HCT116 (cell line): ENCODE data around the gene TMEM86B. TPM values are rescaled to one million over a fixed set of nuclear protein-coding genes. Genes with fewer than 3 reads are reported as not detected.

Experiments used
- ATAC-seq: fragments of 200-7000 bp; cut with Tn5 transposase; 2 replicates; pipeline ENCODE4 v1.9.1; 2020; ENCODE audit warnings: mild to moderate bottlenecking, moderate library complexity
- BruUV-seq: library from RNA; stranded (reverse); fragments of 400-500 nt; replicated peaks from 2 replicates; lab custom pipeline; 2021; lab: Mats Ljungman, UMichigan
- CTCF ChIA-PET: fragments of 300-600 bp; sonication (Branson Sonifier 250); formaldehyde crosslinking; loops from one replicate; lab custom pipeline; 2021; ENCODE audit warnings: antibody characterized with exemption; lab: Charles Lee
- POLR2A ChIA-PET: fragments of 300-600, 350-600 bp; sonication (Branson Sonifier 250); formaldehyde crosslinking; loops from one replicate; lab custom pipeline; 2021; ENCODE audit warnings: antibody characterized with exemption; lab: Charles Lee
- RAD21 ChIA-PET, 2 experiments: fragments of 300-600 bp; sonication (Branson Sonifier 250); formaldehyde crosslinking; loops; one replicate each; lab custom pipeline; 2023; ENCODE audit warnings: low total read pairs in 2 of 2; ENCODE audit not compliant: uncharacterized antibody in 2 of 2, unreplicated experiment in 2 of 2, low non-redundant PET in 1 of 2; lab: Charles Lee
- DNase-seq: peaks from one replicate; pipeline ENCODE4 v3.0.0-alpha.2; 2010; ENCODE audit warnings: low read depth, low spot score
- H2AFZ ChIP-seq: fragments of 200-600 bp; shearing (Covaris generic), sonication (generic); 2 replicates; pipeline ENCODE4 v1.6.1; 2017; ENCODE audit warnings: low read depth, mixed run types, mixed read lengths, antibody characterized with exemption, low read length; ENCODE audit not compliant: poor library complexity, severe bottlenecking
- H3K27ac ChIP-seq: 2 replicates; pipeline ENCODE4 v1.5.1; 2012; ENCODE audit warnings: low read depth, low read length
- H3K27me3 ChIP-seq: fragments of 200-600 bp; sonication (generic); 2 replicates; pipeline ENCODE4 v1.6.1; 2016; ENCODE audit warnings: mixed run types, low read length, mixed read lengths; ENCODE audit not compliant: insufficient read depth
- H3K36me3 ChIP-seq, 2 experiments: fragments of 200-500 bp in 1 of 2; fragments of 200-600 bp in 1 of 2; sonication (Bioruptor generic) in 1 of 2; sonication (generic) in 1 of 2; 2 replicates each; pipeline versions ENCODE4 v1.5.1 to v1.6.1; 2014 to 2016; ENCODE audit warnings: low read length in 2 of 2, inconsistent platforms in 1 of 2, mixed read lengths in 1 of 2, mixed run types in 1 of 2; ENCODE audit not compliant: insufficient read depth in 2 of 2, control insufficient read depth in 1 of 2
- H3K4me1 ChIP-seq, 2 experiments: fragments of 200-600 bp in 1 of 2; sonication (generic) in 1 of 2; 2 replicates each; pipeline versions ENCODE4 v1.5.1 to v1.6.1; 2012 to 2017; ENCODE audit warnings: low read length in 2 of 2, inconsistent platforms in 1 of 2, mild to moderate bottlenecking in 1 of 2, mixed read lengths in 1 of 2, mixed run types in 1 of 2, moderate library complexity in 1 of 2; ENCODE audit not compliant: insufficient read depth in 2 of 2, control insufficient read depth in 1 of 2
- H3K4me2 ChIP-seq: fragments of 200-600 bp; sonication (generic); 2 replicates; pipeline ENCODE4 v1.6.1; 2017; ENCODE audit warnings: mixed run types, low read length, mixed read lengths
- H3K4me3 ChIP-seq, 2 experiments: fragments of 200-600 bp in 1 of 2; sonication (generic) in 1 of 2; replicated peaks in 1 of 2; 2 replicates each; pipeline ENCODE4 v1.5.1; 2011 to 2016; ENCODE audit warnings: low read length in 2 of 2, control low read depth in 1 of 2, low read depth in 1 of 2, mild to moderate bottlenecking in 1 of 2, mixed read lengths in 1 of 2, mixed run types in 1 of 2
- H3K79me2 ChIP-seq: fragments of 200-600 bp; sonication (generic); 2 replicates; pipeline ENCODE4 v1.6.1; 2017; ENCODE audit warnings: mild to moderate bottlenecking, mixed run types, low read length, moderate library complexity, mixed read lengths; ENCODE audit not compliant: insufficient read depth
- H3K9ac ChIP-seq: fragments of 200-600 bp; sonication (generic); 2 replicates; pipeline ENCODE4 v1.6.1; 2016; ENCODE audit warnings: low read length, mixed read lengths
- H3K9me2 ChIP-seq: fragments of 200-600 bp; sonication (generic), shearing (Covaris generic); 2 replicates; pipeline ENCODE4 v1.6.1; 2017; ENCODE audit warnings: mixed run types, mild to moderate bottlenecking, moderate library complexity; ENCODE audit not compliant: insufficient read depth
- H3K9me3 ChIP-seq, 2 experiments: fragments of 200-500 bp in 1 of 2; fragments of 200-600 bp in 1 of 2; sonication (Bioruptor generic) in 1 of 2; sonication (generic) in 1 of 2; 2 replicates each; pipeline ENCODE4 v1.6.1; 2014 to 2017; ENCODE audit warnings: low read length in 2 of 2, mixed read lengths in 2 of 2, inconsistent platforms in 1 of 2, low read depth in 1 of 2, mild to moderate bottlenecking in 1 of 2, mixed run types in 1 of 2, moderate library complexity in 1 of 2; ENCODE audit not compliant: control insufficient read depth in 1 of 2, insufficient read depth in 1 of 2
- H4K20me1 ChIP-seq: fragments of 200-600 bp; sonication (generic), shearing (Covaris generic); 2 replicates; pipeline ENCODE4 v1.6.1; 2017; ENCODE audit warnings: mixed run types, mild to moderate bottlenecking, moderate library complexity; ENCODE audit not compliant: insufficient read depth
- ATF3 ChIP-seq: IDR thresholded peaks from 2 replicates; pipeline ENCODE4 v1.6.1; 2012
- CEBPB ChIP-seq: IDR thresholded peaks from 2 replicates; pipeline ENCODE4 v1.6.1; 2012; ENCODE audit warnings: low read depth
- CTCF ChIP-seq, 3 experiments: fragments of 200-600 bp in 1 of 3; sonication (generic) in 1 of 3; IDR thresholded peaks in 2 of 3; conservative IDR thresholded peaks in 1 of 3; 2 replicates each; pipeline ENCODE4 v1.5.1; 2012 to 2017; ENCODE audit warnings: low read depth in 2 of 3, low read length in 2 of 3, antibody characterized with exemption in 1 of 3, borderline replicate concordance in 1 of 3, control low read depth in 1 of 3, mild to moderate bottlenecking in 1 of 3, mixed read lengths in 1 of 3, mixed run types in 1 of 3, moderate library complexity in 1 of 3; ENCODE audit not compliant: insufficient read depth in 1 of 3
- EGR1 ChIP-seq: IDR thresholded peaks from 2 replicates; pipeline ENCODE4 v1.6.1; 2012; ENCODE audit warnings: low read depth
- ELF1 ChIP-seq: IDR thresholded peaks from 2 replicates; pipeline ENCODE4 v1.6.1; 2012; ENCODE audit warnings: low read depth, borderline replicate concordance
- EZH2 ChIP-seq: fragments of 200-600 bp; sonication (generic); IDR thresholded peaks from 2 replicates; pipeline ENCODE4 v1.6.1; 2017; ENCODE audit warnings: antibody characterized with exemption, mixed run types
- FOSL1 ChIP-seq: IDR thresholded peaks from 2 replicates; pipeline ENCODE4 v1.6.1; 2012; ENCODE audit warnings: low read depth
- JUND ChIP-seq: IDR thresholded peaks from 2 replicates; pipeline ENCODE4 v1.6.1; 2012
- MAX ChIP-seq: IDR thresholded peaks from 2 replicates; pipeline ENCODE4 v1.6.1; 2012
- POLR2A ChIP-seq: IDR thresholded peaks from 2 replicates; pipeline ENCODE4 v1.7.0; 2011; ENCODE audit warnings: borderline replicate concordance; ENCODE audit not compliant: insufficient read depth, insufficient read length; ENCODE audit errors: extremely low read depth
- RAD21 ChIP-seq: IDR thresholded peaks from 2 replicates; pipeline ENCODE4 v1.6.1; 2012; ENCODE audit warnings: low read depth, mild to moderate bottlenecking
- REST ChIP-seq: IDR thresholded peaks from 2 replicates; pipeline ENCODE4 v1.6.1; 2012; ENCODE audit warnings: low read depth
- SP1 ChIP-seq: IDR thresholded peaks from 2 replicates; pipeline ENCODE4 v1.6.1; 2012; ENCODE audit warnings: low read depth
- TCF7L2 ChIP-seq: IDR thresholded peaks from 2 replicates; pipeline ENCODE4 v1.7.0; 2011; ENCODE audit warnings: borderline replicate concordance, inconsistent platforms; ENCODE audit not compliant: insufficient read depth, insufficient read length; ENCODE audit errors: extremely low read depth
- ZBTB33 ChIP-seq: IDR thresholded peaks from 2 replicates; pipeline ENCODE4 v1.6.1; 2011; ENCODE audit warnings: mild to moderate bottlenecking, low read length, moderate library complexity; ENCODE audit not compliant: insufficient replicate concordance; ENCODE audit errors: extremely low read depth
- ZNF274 ChIP-seq: fragments of 200-500 bp; sonication (Bioruptor generic); IDR thresholded peaks from 2 replicates; pipeline ENCODE4 v1.6.1; 2014; ENCODE audit warnings: mild to moderate bottlenecking, low read depth, low read length, inconsistent platforms
- intact Hi-C: fragments of 100-400 bp; cut with micrococcal nuclease; formaldehyde crosslinking; loops from 2 replicates; pipeline ENCODE4 v1.10.0; 2022
- total RNA-seq: library from RNA; stranded (reverse); gene quantifications from one replicate; pipeline ENCODE4 v1.2.1, GENCODE V29; 2021; ENCODE audit not compliant: unreplicated experiment

TMEM86B gene
- total RNA-seq, 1 experiment from 2014 or later: 10.6 TPM

GRCh38 chr19:55245236-55245904, 16.8 kb upstream of the TMEM86B start (continued):
- TF ChIP-seq ELF1: no peak
- TF ChIP-seq TCF7L2: no peak
- no peak for TF ChIP-seq JUND
- no peak for TF ChIP-seq MAX
- no peak for TF ChIP-seq EZH2

- ChIA-PET CTCF (no interaction called here), POLR2A (no interaction called here), RAD21 (no interaction called here)
- no peaks in the 10 kb centered on the region for H3K27me3 ChIP-seq
- no peaks in the 10 kb centered on the region for H3K9me3 ChIP-seq
- intact Hi-C loops: no loop called here
- H3K27ac ChIP-seq: no peak overlapping the region
- no peaks in the 10 kb centered on the region for H3K9me2 ChIP-seq
- H2AFZ ChIP-seq: no peak overlapping the region
- no peak overlapping the region for H3K9ac ChIP-seq
- H3K4me3 ChIP-seq: no peak overlapping the region
- DNase-seq: no peak
- H4K20me1 ChIP-seq: no peaks in the 10 kb centered on the region
- no peak for ATAC-seq
- H3K79me2 ChIP-seq: peaks cover 36% of the 10 kb centered on the region
- H3K4me1 ChIP-seq: no peaks in the 10 kb centered on the region
- no TSS peak for BruUV-seq
- H3K36me3 ChIP-seq: peaks cover 32 to 40% of the 10 kb centered on the region in 2 experiments
- H3K4me2 ChIP-seq: no peak overlapping the region
- TF ChIP-seq ZBTB33 (no peak), RAD21 (no peak), REST (no peak), CEBPB (no peak), ZNF274 (no peak), ATF3 (no peak), EZH2 (no peak), POLR2A (no peak), EGR1 (no peak), MAX (no peak), SP1 (no peak), FOSL1 (no peak), CTCF (IDR thresholded peaks at IDR 0.05 in 2 of 3, conservative IDR thresholded peaks at IDR 0.05 in 1 of 3; ENCODE audit: borderline replicate concordance in 1 of 3, insufficient read depth in 1 of 3, low read depth in 2 of 3, low read length in 2 of 3) (no peak)
Measured at GRCh38 chr19:55244004-55244680, 15.6 kb upstream of the TMEM86B start.
